H9 (cell line): ENCODE data around the gene NUDT4. TPM values are rescaled to one million over a fixed set of nuclear protein-coding genes. Genes with fewer than 3 reads are reported as not detected.

Source experiments
- DNase-seq: peaks from one replicate; pipeline ENCODE4 v3.0.0-alpha.2; 2017
- H2AFZ ChIP-seq: one replicate; pipeline ENCODE4 v1.6.1; 2013; ENCODE audit warnings: mild to moderate bottlenecking, low read length, control low read depth, moderate library complexity
- H2AK5ac ChIP-seq: 2 replicates; pipeline ENCODE4 v1.6.1; 2013; ENCODE audit warnings: low read length, control low read depth, mixed read lengths; ENCODE audit not compliant: insufficient read length
- H2BK120ac ChIP-seq: one replicate; pipeline ENCODE4 v1.6.1; 2013; ENCODE audit warnings: low read depth, mild to moderate bottlenecking, low read length, control low read depth, inconsistent platforms; ENCODE audit not compliant: poor library complexity, severe bottlenecking
- H2BK12ac ChIP-seq: 2 replicates; pipeline ENCODE4 v1.6.1; 2013; ENCODE audit warnings: low read length, control low read depth, mixed read lengths, low read depth; ENCODE audit not compliant: insufficient read length
- H2BK15ac ChIP-seq: 2 replicates; pipeline ENCODE4 v1.6.1; 2013; ENCODE audit warnings: low read depth, low read length, control low read depth
- H2BK20ac ChIP-seq: one replicate; pipeline ENCODE4 v1.6.1; 2013; ENCODE audit warnings: low read depth, mild to moderate bottlenecking, low read length, control low read depth, inconsistent platforms; ENCODE audit not compliant: poor library complexity, severe bottlenecking
- H2BK5ac ChIP-seq: 2 replicates; pipeline ENCODE4 v1.6.1; 2013; ENCODE audit warnings: low read length, control low read depth, mixed read lengths; ENCODE audit not compliant: insufficient read length
- H3K14ac ChIP-seq: 2 replicates; pipeline ENCODE4 v1.6.1; 2013; ENCODE audit warnings: low read length, control low read depth; ENCODE audit not compliant: insufficient read depth
- H3K18ac ChIP-seq: 2 replicates; pipeline ENCODE4 v1.6.1; 2013; ENCODE audit warnings: low read depth, mild to moderate bottlenecking, mixed read lengths, low read length, control low read depth; ENCODE audit not compliant: insufficient read length
- H3K23ac ChIP-seq: 2 replicates; pipeline ENCODE4 v1.6.1; 2013; ENCODE audit warnings: low read length, control low read depth, mixed read lengths, low read depth; ENCODE audit not compliant: insufficient read length
- H3K23me2 ChIP-seq: 2 replicates; pipeline ENCODE4 v1.6.1; 2013; ENCODE audit warnings: low read depth, mild to moderate bottlenecking, mixed read lengths, low read length, control low read depth; ENCODE audit not compliant: insufficient read length, poor library complexity, severe bottlenecking
- H3K27ac ChIP-seq: 2 replicates; pipeline ENCODE4 v1.5.1; 2013; ENCODE audit warnings: low read length, control low read depth, mixed read lengths, low read depth; ENCODE audit not compliant: insufficient read length
- H3K27me3 ChIP-seq: 2 replicates; pipeline ENCODE4 v1.6.1; 2013; ENCODE audit warnings: low read length, control low read depth, inconsistent platforms; ENCODE audit not compliant: insufficient read depth
- H3K4ac ChIP-seq: 2 replicates; pipeline ENCODE4 v1.6.1; 2013; ENCODE audit warnings: low read depth, mild to moderate bottlenecking, control low read depth, inconsistent platforms, low read length, moderate library complexity
- H3K4me1 ChIP-seq: 2 replicates; pipeline ENCODE4 v1.6.1; 2013; ENCODE audit warnings: low read length, control low read depth, inconsistent platforms; ENCODE audit not compliant: insufficient read depth
- H3K4me2 ChIP-seq: 2 replicates; pipeline ENCODE4 v1.6.1; 2013; ENCODE audit warnings: low read length, control low read depth, mixed read lengths; ENCODE audit not compliant: insufficient read length, insufficient read depth
- H3K56ac ChIP-seq: 2 replicates; pipeline ENCODE4 v1.6.1; 2013; ENCODE audit warnings: low read depth, mild to moderate bottlenecking, mixed read lengths, low read length, control low read depth; ENCODE audit not compliant: insufficient read length
- H3K79me1 ChIP-seq: 2 replicates; pipeline ENCODE4 v1.6.1; 2013; ENCODE audit warnings: low read depth, mild to moderate bottlenecking, moderate library complexity, low read length, control low read depth, inconsistent platforms; ENCODE audit not compliant: insufficient read depth, poor library complexity, severe bottlenecking
- H3K79me2 ChIP-seq: 2 replicates; pipeline ENCODE4 v1.6.1; 2013; ENCODE audit warnings: low read length, control low read depth, inconsistent platforms; ENCODE audit not compliant: insufficient read depth
- H3K9ac ChIP-seq: 2 replicates; pipeline ENCODE4 v1.6.1; 2013; ENCODE audit warnings: low read length, control low read depth, mixed read lengths; ENCODE audit not compliant: insufficient read length; ENCODE audit errors: extremely low read depth
- H3K9me3 ChIP-seq: one replicate; pipeline ENCODE4 v1.6.1; 2013; ENCODE audit warnings: low read depth, low read length, inconsistent platforms; ENCODE audit not compliant: control insufficient read depth
- H3T11ph ChIP-seq: one replicate; pipeline ENCODE4 v1.6.1; 2013; ENCODE audit warnings: mild to moderate bottlenecking, low read length, control low read depth, inconsistent platforms
- H4K20me1 ChIP-seq: one replicate; pipeline ENCODE4 v1.6.1; 2013; ENCODE audit not compliant: control insufficient read depth, insufficient read length, insufficient read depth
- H4K5ac ChIP-seq: 2 replicates; pipeline ENCODE4 v1.6.1; 2013; ENCODE audit warnings: low read depth, mild to moderate bottlenecking, mixed read lengths, low read length, control low read depth; ENCODE audit not compliant: insufficient read length
- H4K8ac ChIP-seq: replicated peaks from 2 replicates; pipeline ENCODE4 v1.6.1; 2013; ENCODE audit warnings: low read length, control low read depth, mixed read lengths, low read depth; ENCODE audit not compliant: insufficient read length
- H4K91ac ChIP-seq: 2 replicates; pipeline ENCODE4 v1.6.1; 2013; ENCODE audit warnings: low read depth, mild to moderate bottlenecking, moderate library complexity, mixed read lengths, low read length, control low read depth; ENCODE audit not compliant: insufficient read length
- H3K27ac Mint-ChIP-seq, 3 experiments: 2 replicates in 2 of 3; 3 replicates in 1 of 3; pipeline ENCODE4 v1.8.0; 2020 to 2021; ENCODE audit warnings: mixed read lengths in 3 of 3, mild to moderate bottlenecking in 1 of 3, moderate library complexity in 1 of 3
- H3K27me3 Mint-ChIP-seq: 2 replicates; pipeline ENCODE4 v1.8.0; 2021; ENCODE audit warnings: low read depth, mild to moderate bottlenecking, moderate library complexity, mixed read lengths
- H3K36me3 Mint-ChIP-seq, 3 experiments: 2 replicates in 2 of 3; 3 replicates in 1 of 3; pipeline ENCODE4 v1.8.0; 2020 to 2021; ENCODE audit warnings: low read depth in 3 of 3, mixed read lengths in 3 of 3; ENCODE audit not compliant: insufficient read depth in 1 of 3
- H3K4me1 Mint-ChIP-seq, 2 experiments: 2 replicates each; pipeline ENCODE4 v1.8.0; 2020; ENCODE audit warnings: mixed read lengths in 2 of 2
- H3K4me3 Mint-ChIP-seq, 2 experiments: 2 replicates in 1 of 2; 3 replicates in 1 of 2; pipeline ENCODE4 v1.8.0; 2020 to 2021; ENCODE audit warnings: mild to moderate bottlenecking in 2 of 2, mixed read lengths in 2 of 2, moderate library complexity in 1 of 2
- H3K9me3 Mint-ChIP-seq, 2 experiments: 2 replicates in 1 of 2; 3 replicates in 1 of 2; pipeline ENCODE4 v1.8.0; 2020; ENCODE audit warnings: mild to moderate bottlenecking in 2 of 2, mixed read lengths in 2 of 2, moderate library complexity in 1 of 2
- CTCF ChIP-seq: fragments of 200-600 bp; sonication (generic); conservative IDR thresholded peaks from 3 replicates; pipeline ENCODE4 v1.8.0; 2021; ENCODE audit warnings: antibody characterized with exemption, mild to moderate bottlenecking
- WGBS: extraction: QIAGEN DNeasy Blood & Tissue Kit; methylation state at CpG from one replicate; pipeline ENCODE4 v1.1.7; 2013; ENCODE audit warnings: missing lambda C conversion rate, low lambda C conversion rate, mixed read lengths; ENCODE audit not compliant: insufficient read length; ENCODE audit errors: extremely low coverage; 5-methylcytosine and 5-hydroxymethylcytosine counted together
- total RNA-seq: library from RNA; stranded (reverse); gene quantifications from 2 replicates; pipeline ENCODE4 v1.2.1, GENCODE V29; 2021

NUDT4 gene
- total RNA-seq, 1 experiment from 2014 or later, result 40.6 TPM

- Histone ChIP-seq H4K91ac (no peak overlapping the region), H3K23me2 (no peaks in the 10 kb centered on the region), H2BK15ac (no peak overlapping the region), H3K18ac (no peak overlapping the region), H3K79me1 (no peaks in the 10 kb centered on the region), H4K8ac (no peak overlapping the region), H3K9me3 (no peaks in the 10 kb centered on the region), H2AK5ac (no peak overlapping the region), H2BK20ac (no peak overlapping the region), H3K27me3 (no peaks in the 10 kb centered on the region), H4K20me1 (no peaks in the 10 kb centered on the region), H3K14ac (no peak overlapping the region), H3K23ac (no peak overlapping the region), H3K4ac (no peak overlapping the region), H3K27ac (no peak overlapping the region), H3K79me2 (no peaks in the 10 kb centered on the region), H3K9ac (no peak overlapping the region), H4K5ac (no peak overlapping the region), H2AFZ (no peak overlapping the region), H3K4me1 (no peaks in the 10 kb centered on the region), H2BK120ac (no peak overlapping the region), H3K56ac (no peak overlapping the region), H2BK5ac (no peak overlapping the region), H2BK12ac (no peak overlapping the region), H3T11ph (no peak overlapping the region), H3K4me2 (no peak overlapping the region)
- TF ChIP-seq CTCF, result no peak
- Mint-ChIP-seq H3K9me3 (peaks cover 0 to 3% of the 10 kb centered on the region in 2 experiments; a peak in 2 of 5 replicates), H3K36me3 (no peaks in the 10 kb centered on the region; a peak in 1 of 7 replicates), H3K4me3 (no peak overlapping the region), H3K27ac (no peak overlapping the region), H3K4me1 (0 out of 4 replicates have a peak, but pooled peaks cover 0 to 3% of the 10 kb centered on the region in 2 experiments), H3K27me3 (peaks cover 1% of the 10 kb centered on the region)
- no CpG with 5 or more reads among the region's 5 CpGs for WGBS
- no peak for DNase-seq
Measured at GRCh38 chr12:93453633-93454032, 75.9 kb downstream of the NUDT4 start.
